ENCODE results near the gene KRTAP2-4.
"Not testable (repeated sequence)": the region's sequence is repeated elsewhere in the genome, so short reads cannot be mapped to it uniquely, and the experiment has no call there.

The KRTAP2-4 gene

DNA sequence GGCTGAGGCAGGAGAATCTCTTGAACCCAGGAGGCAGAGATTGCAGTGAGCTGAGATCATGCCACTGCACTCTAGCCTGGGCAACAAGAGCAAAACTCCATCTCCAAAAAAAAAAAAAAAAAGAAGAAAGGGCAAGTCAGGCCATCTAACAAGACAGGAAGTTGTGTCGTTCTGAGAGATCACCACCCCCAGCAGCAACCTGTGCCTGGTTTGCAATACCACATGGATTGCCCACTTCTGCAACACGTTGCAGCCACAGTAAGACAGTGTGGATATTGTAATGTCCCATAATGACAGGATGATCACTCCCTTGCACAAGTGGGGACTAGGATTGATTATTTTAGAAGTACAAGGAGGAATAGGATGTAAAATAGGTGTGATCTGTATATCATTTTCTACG, 3.4 kb upstream of the KRTAP2-4 start:
- Histone ChIP-seq H3K27me3 (ENCODE audit: control insufficient read depth in 1 of 2, insufficient read depth in 2 of 2, low read length in 2 of 2) (no peaks in the 10 kb centered on the region), H3K9me3 (ENCODE audit: control insufficient read depth in 2 of 2, low read length in 2 of 2) (no peaks in the 10 kb centered on the region), H3K36me3 (ENCODE audit: control insufficient read depth in 2 of 2, insufficient read depth in 2 of 2, low read length in 2 of 2) (no peaks in the 10 kb centered on the region), H3K4me3 (ENCODE audit: low read length in 2 of 2) (no peak overlapping the region), H3K9ac (ENCODE audit: low read length in 2 of 2) (no peak overlapping the region), H3K4me1 (ENCODE audit: control insufficient read depth, insufficient read depth, low read length) (no peaks in the 10 kb centered on the region), H3K27ac (ENCODE audit: low read length) (no peak overlapping the region)

DNA sequence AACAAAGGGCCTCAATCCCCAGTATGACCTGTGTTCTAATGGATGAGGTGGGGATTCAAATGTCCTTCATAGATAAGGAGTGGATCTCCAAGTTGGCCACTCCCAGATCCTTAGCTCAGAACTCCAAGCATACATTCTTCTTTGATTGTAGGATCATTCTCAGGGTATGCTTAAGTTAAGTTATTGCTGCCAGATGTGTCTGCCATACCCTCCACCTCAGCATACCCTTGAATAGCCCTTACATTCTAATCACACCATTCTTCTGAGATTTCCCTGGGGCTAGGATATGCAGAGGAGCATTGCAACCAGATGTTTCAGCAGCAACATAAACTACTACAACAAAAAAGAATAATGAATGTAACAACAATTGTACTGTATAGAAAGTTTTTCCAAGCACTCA, 1.6 kb upstream of the KRTAP2-4 start:
- H3K27me3 ChIP-seq (ENCODE audit: control insufficient read depth in 1 of 2, insufficient read depth in 2 of 2, low read length in 2 of 2) = no peaks in the 10 kb centered on the region
- no peak overlapping the region for H3K27ac ChIP-seq (ENCODE audit: low read length)
- no peak overlapping the region for H3K4me3 ChIP-seq (ENCODE audit: low read length in 2 of 2)
- H3K9ac ChIP-seq (ENCODE audit: low read length in 2 of 2) = no peak overlapping the region
- no peaks in the 10 kb centered on the region for H3K4me1 ChIP-seq (ENCODE audit: control insufficient read depth, insufficient read depth, low read length)
- H3K9me3 ChIP-seq (ENCODE audit: control insufficient read depth in 2 of 2, low read length in 2 of 2) = no peaks in the 10 kb centered on the region
- H3K36me3 ChIP-seq (ENCODE audit: control insufficient read depth in 2 of 2, insufficient read depth in 2 of 2, low read length in 2 of 2) = no peaks in the 10 kb centered on the region

DNA sequence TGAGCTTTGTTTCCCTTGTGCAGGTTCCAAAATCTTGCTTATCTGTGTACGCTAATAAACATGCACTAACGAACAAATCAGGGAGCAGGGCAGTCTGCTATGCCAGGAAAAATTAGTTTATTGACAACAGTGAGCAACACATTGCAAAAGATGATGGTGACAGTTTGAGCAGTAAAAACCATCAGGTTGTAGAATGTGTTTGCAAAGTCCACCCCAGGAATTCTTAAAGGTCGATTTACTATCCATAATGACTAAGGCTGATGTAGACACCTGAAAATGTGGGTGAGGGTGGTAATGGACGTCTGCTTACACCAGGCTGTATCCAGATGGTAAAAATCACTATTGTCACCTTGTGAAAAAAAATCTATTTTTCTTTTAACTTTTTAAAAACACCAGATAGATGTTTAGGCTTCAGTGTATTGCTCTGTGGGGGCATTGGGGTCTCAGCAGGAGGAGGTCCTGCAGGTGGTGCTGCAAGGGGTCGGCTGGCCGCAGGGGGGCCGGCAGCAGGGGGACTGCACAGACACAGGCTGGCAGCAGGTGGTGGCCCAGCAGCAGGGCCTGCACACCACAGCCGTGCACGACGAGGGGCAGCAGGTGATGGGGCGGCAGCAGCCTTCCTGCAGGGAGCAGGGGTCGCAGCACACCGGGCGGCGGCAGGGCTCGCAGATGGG, 526 bp downstream of the KRTAP2-4 start:
- H3K27me3 ChIP-seq (ENCODE audit: control insufficient read depth in 1 of 2, insufficient read depth in 2 of 2, low read length in 2 of 2); H3K27ac ChIP-seq (ENCODE audit: low read length): not testable (repeated sequence)

DNA sequence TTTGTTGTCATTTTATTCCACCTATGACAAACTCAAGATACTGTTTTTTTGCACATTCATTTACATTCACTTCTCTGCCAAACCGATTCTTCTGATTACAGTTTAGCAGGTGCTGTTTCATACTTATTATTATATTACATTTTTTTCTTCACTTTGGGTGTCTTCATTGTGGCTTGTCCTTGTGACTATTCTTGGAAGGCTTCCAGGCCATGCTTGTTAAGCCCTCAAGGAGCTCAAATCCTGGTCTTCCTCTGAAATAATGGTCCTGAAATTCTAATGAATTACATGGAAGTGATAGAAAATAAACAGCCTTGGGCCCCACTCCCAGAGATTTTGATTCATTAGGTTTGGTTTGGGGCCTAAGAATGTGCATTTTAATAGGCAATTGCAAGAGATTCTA, 1.4 kb downstream of the KRTAP2-4 start:
- no peak overlapping the region for H3K27ac ChIP-seq (ENCODE audit: low read length)
- H3K4me3 ChIP-seq (ENCODE audit: low read length in 2 of 2) = no peak overlapping the region
- no peaks in the 10 kb centered on the region for H3K27me3 ChIP-seq (ENCODE audit: control insufficient read depth in 1 of 2, insufficient read depth in 2 of 2, low read length in 2 of 2)
- no peak overlapping the region for H3K9ac ChIP-seq (ENCODE audit: low read length in 2 of 2)
- H3K9me3 ChIP-seq (ENCODE audit: control insufficient read depth in 2 of 2, low read length in 2 of 2) = no peaks in the 10 kb centered on the region
- H3K36me3 ChIP-seq (ENCODE audit: control insufficient read depth in 2 of 2, insufficient read depth in 2 of 2, low read length in 2 of 2) = no peaks in the 10 kb centered on the region
- no peaks in the 10 kb centered on the region for H3K4me1 ChIP-seq (ENCODE audit: control insufficient read depth, insufficient read depth, low read length)

More for the DNA sequence above, 526 bp downstream of the KRTAP2-4 start:
- H3K9me3 ChIP-seq (ENCODE audit: control insufficient read depth in 2 of 2, low read length in 2 of 2); H3K36me3 ChIP-seq (ENCODE audit: control insufficient read depth in 2 of 2, insufficient read depth in 2 of 2, low read length in 2 of 2); H3K4me3 ChIP-seq (ENCODE audit: low read length in 2 of 2); H3K4me1 ChIP-seq (ENCODE audit: control insufficient read depth, insufficient read depth, low read length); H3K9ac ChIP-seq (ENCODE audit: low read length in 2 of 2): not testable (repeated sequence)

DNA sequence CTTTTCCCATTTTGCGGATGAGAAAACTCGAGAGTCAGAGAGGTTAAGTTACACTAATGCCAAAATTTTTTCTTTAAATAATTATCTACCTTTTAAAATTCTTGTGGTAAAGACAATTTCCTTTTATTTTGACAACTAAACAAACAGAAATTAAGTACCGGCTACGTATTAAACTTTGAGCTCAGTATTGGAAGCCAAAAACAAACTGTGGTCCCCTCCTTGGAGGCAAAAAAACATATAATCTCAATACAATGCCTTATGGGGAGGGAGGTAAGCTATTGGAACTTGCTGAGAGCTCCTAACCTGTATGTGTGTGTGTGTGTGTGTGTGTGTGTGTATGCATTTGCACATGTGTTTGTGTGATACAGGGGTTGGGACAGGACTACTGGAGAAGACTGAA, 2.2 kb downstream of the KRTAP2-4 start:
- H3K4me1 ChIP-seq (ENCODE audit: control insufficient read depth, insufficient read depth, low read length) = no peaks in the 10 kb centered on the region
- H3K27me3 ChIP-seq (ENCODE audit: control insufficient read depth in 1 of 2, insufficient read depth in 2 of 2, low read length in 2 of 2) = peaks cover 0 to 2% of the 10 kb centered on the region in 2 donors
- H3K9ac ChIP-seq (ENCODE audit: low read length in 2 of 2) = no peak overlapping the region
- H3K36me3 ChIP-seq (ENCODE audit: control insufficient read depth in 2 of 2, insufficient read depth in 2 of 2, low read length in 2 of 2) = no peaks in the 10 kb centered on the region
- no peak overlapping the region for H3K4me3 ChIP-seq (ENCODE audit: low read length in 2 of 2)
- peaks cover 0 to 3% of the 10 kb centered on the region in 2 donors for H3K9me3 ChIP-seq (ENCODE audit: control insufficient read depth in 2 of 2, low read length in 2 of 2)
- no peak overlapping the region for H3K27ac ChIP-seq (ENCODE audit: low read length)

DNA sequence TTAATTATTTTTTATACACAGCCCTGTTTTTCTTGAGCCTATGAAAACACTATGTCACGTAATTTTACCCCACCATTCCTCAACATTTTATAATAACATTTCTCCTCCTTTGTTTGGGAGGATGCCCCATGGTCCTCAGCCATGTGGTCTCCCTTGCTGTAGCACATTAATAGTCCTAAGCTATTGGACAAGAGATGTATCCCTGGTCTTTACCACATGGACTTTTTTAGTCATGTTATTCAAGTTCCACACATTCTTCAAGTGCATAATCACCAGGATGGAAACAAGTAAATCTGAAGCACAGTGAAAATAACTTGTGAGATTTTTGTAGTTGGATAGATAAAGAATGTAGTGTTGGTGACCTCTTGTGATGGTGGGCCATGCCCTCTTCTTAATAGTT, 3.7 kb downstream of the KRTAP2-4 start:
- Histone ChIP-seq H3K27ac (ENCODE audit: low read length) (no peak overlapping the region), H3K36me3 (ENCODE audit: control insufficient read depth in 2 of 2, insufficient read depth in 2 of 2, low read length in 2 of 2) (no peaks in the 10 kb centered on the region), H3K9me3 (ENCODE audit: control insufficient read depth in 2 of 2, low read length in 2 of 2) (peaks cover 0 to 3% of the 10 kb centered on the region in 2 donors), H3K27me3 (ENCODE audit: control insufficient read depth in 1 of 2, insufficient read depth in 2 of 2, low read length in 2 of 2) (peaks cover 0 to 2% of the 10 kb centered on the region in 2 donors), H3K4me1 (ENCODE audit: control insufficient read depth, insufficient read depth, low read length) (no peaks in the 10 kb centered on the region), H3K4me3 (ENCODE audit: low read length in 2 of 2) (no peak overlapping the region), H3K9ac (ENCODE audit: low read length in 2 of 2) (no peak overlapping the region)

DNA sequence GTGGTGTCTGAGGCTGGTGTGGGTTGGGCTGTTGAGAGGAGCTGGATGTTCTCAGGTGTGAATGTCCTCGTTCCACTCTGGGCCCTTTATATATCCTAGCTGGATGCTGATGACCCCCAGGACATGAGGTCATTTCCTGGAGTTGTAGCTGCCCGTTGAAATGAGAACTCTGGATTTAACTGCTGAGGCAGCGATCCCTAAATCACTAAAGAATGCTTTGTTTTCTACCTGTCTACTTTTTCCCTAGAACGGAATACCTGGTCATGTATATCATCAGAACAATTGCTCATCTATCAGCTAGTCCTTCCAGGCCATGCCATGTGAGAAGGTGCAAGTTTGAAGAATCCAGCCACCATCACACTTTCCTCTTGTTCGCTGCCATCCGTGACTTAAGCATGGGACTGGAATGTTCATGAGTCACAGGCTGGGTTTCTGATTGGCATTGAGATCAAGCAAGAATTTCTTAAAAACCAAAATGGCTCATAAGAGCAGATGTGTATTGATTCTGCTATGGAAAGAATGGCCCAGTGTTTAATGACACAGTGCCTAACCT, 5.6 kb downstream of the KRTAP2-4 start, which contains the start of gene KRTAP2-3:
TSS of gene KRTAP2-3 (minus strand) at position 63 of the 553 bp plus-strand sequence. CDS start 64 bp downstream, outside the sequence.
- Histone ChIP-seq H3K36me3 (ENCODE audit: control insufficient read depth in 2 of 2, insufficient read depth in 2 of 2, low read length in 2 of 2) (no peaks in the 10 kb centered on the region), H3K4me3 (ENCODE audit: low read length in 2 of 2) (no peak within 1 kb of the TSS), H3K27ac (ENCODE audit: low read length) (no peak within 1 kb of the TSS), H3K9me3 (ENCODE audit: control insufficient read depth in 2 of 2, low read length in 2 of 2) (peaks cover 0 to 3% of the 10 kb centered on the region in 2 donors), H3K9ac (ENCODE audit: low read length in 2 of 2) (no peak within 1 kb of the TSS), H3K4me1 (ENCODE audit: control insufficient read depth, insufficient read depth, low read length) (no peaks in the 10 kb centered on the region), H3K27me3 (ENCODE audit: control insufficient read depth in 1 of 2, insufficient read depth in 2 of 2, low read length in 2 of 2) (peaks cover 0 to 2% of the 10 kb centered on the region in 2 donors)

DNA sequence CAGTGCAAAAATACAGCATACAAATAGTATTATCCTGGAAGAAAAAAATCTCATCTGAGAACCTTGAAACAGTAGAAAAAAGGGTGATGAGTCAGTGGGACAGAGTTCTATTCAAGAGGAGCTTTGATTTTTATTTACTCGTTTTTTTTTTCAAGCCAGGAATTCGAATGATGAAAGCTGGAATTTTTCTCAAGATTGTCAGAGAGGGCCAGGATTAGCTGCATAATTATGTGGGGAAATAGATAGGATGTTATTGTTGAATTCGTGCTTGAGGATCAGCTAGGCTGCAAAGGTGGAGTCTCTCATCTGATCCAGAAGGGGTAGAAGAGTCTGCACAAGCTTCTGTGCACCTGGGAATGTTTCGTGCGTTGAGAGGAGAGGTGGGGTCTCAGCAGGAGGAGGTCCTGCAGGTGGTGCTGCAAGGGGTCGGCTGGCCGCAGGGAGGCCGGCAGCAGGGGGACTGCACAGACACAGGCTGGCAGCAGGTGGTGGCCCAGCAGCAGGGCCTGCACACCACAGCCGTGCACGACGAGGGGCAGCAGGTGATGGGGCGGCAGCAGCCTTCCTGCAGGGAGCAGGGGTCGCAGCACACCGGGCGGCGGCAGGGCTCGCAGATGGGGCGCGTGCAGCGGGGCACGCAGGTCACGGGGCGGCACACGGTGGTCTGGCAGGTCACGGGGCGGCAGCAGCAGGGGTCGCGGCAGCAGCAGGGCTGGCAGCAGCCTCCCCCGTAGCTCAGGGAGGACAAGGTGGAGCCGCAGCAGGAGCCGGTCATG, 6.2 kb downstream of the KRTAP2-4 start:
- H3K4me3 ChIP-seq (ENCODE audit: low read length in 2 of 2); H3K9me3 ChIP-seq (ENCODE audit: control insufficient read depth in 2 of 2, low read length in 2 of 2); H3K27me3 ChIP-seq (ENCODE audit: control insufficient read depth in 1 of 2, insufficient read depth in 2 of 2, low read length in 2 of 2); H3K4me1 ChIP-seq (ENCODE audit: control insufficient read depth, insufficient read depth, low read length); H3K9ac ChIP-seq (ENCODE audit: low read length in 2 of 2); H3K27ac ChIP-seq (ENCODE audit: low read length); H3K36me3 ChIP-seq (ENCODE audit: control insufficient read depth in 2 of 2, insufficient read depth in 2 of 2, low read length in 2 of 2): not testable (repeated sequence)

DNA sequence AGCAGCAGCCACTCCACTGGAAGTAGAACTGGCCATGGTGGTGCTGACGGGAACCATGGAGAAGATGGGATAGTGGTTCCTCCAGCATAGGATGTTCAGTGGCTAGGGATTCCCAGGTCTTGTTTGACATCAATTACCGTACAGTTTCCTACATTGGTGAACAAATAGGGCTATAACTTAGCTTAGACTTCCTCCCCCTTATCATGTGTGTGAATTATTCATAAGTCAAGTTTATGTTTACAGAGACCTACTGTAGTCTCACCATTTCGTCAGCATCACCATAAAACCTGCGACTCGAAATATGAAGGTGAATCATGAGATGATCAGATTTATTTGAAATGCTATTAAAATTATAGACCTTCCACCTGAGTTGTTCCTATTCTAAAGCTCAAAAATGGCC, 6.9 kb downstream of the KRTAP2-4 start:
- Histone ChIP-seq H3K4me1 (ENCODE audit: control insufficient read depth, insufficient read depth, low read length) (no peaks in the 10 kb centered on the region), H3K27ac (ENCODE audit: low read length) (no peak overlapping the region), H3K4me3 (ENCODE audit: low read length in 2 of 2) (no peak overlapping the region), H3K36me3 (ENCODE audit: control insufficient read depth in 2 of 2, insufficient read depth in 2 of 2, low read length in 2 of 2) (no peaks in the 10 kb centered on the region), H3K9me3 (ENCODE audit: control insufficient read depth in 2 of 2, low read length in 2 of 2) (peaks cover 0 to 7% of the 10 kb centered on the region in 2 donors), H3K9ac (ENCODE audit: low read length in 2 of 2) (no peak overlapping the region), H3K27me3 (ENCODE audit: control insufficient read depth in 1 of 2, insufficient read depth in 2 of 2, low read length in 2 of 2) (peaks cover 0 to 2% of the 10 kb centered on the region in 2 donors)

DNA sequence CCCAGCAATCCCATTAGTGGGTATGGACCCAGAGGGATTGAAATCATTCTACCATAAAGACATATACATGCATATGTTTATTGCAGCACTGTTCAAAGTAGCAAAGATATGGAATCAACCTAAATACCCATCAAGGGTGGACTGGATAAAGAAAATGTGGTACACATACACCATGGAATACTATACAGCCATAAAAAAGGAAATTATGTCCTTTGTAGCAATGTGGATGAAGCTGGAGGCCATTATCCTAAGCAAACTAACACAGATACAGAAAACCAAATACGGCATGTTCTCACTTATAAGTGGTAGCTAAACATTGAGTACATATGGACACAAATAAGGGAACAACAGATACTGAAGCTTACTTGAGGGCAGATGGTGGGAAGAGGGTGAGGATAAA, 8.1 kb downstream of the KRTAP2-4 start:
- Histone ChIP-seq H3K36me3 (ENCODE audit: control insufficient read depth in 2 of 2, insufficient read depth in 2 of 2, low read length in 2 of 2) (no peaks in the 10 kb centered on the region), H3K9ac (ENCODE audit: low read length in 2 of 2) (no peak overlapping the region), H3K27me3 (ENCODE audit: control insufficient read depth in 1 of 2, insufficient read depth in 2 of 2, low read length in 2 of 2) (peaks cover 0 to 2% of the 10 kb centered on the region in 2 donors), H3K4me3 (ENCODE audit: low read length in 2 of 2) (no peak overlapping the region), H3K4me1 (ENCODE audit: control insufficient read depth, insufficient read depth, low read length) (no peaks in the 10 kb centered on the region), H3K9me3 (ENCODE audit: control insufficient read depth in 2 of 2, low read length in 2 of 2) (peaks cover 0 to 7% of the 10 kb centered on the region in 2 donors), H3K27ac (ENCODE audit: low read length) (no peak overlapping the region)

DNA sequence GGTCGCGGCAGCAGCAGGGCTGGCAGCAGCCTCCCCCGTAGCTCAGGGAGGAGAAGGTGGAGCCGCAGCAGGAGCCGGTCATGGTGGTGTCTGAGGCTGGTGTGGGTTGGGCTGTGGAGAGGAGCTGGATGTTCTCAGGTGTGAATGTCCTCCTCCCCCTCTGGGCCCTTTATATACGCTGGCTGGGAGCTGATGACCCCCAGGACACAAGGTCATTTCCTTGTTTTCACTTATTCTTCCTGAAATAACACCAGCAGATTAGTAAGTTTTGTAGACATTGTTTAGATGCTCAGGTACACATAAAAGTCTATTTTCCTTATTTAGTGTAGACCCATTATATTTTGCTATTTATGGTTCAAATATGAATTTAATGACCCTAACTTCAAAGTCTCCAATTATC, 10.5 kb downstream of the KRTAP2-4 start, which contains the start of gene KRTAP2-2:
TSS of gene KRTAP2-2 (minus strand) at position 101 of the 400 bp plus-strand sequence. CDS start at position 82, 19 bp downstream.
- not testable (repeated sequence) for H3K27me3 ChIP-seq (ENCODE audit: control insufficient read depth in 1 of 2, insufficient read depth in 2 of 2, low read length in 2 of 2); H3K9me3 ChIP-seq (ENCODE audit: control insufficient read depth in 2 of 2, low read length in 2 of 2); H3K4me1 ChIP-seq (ENCODE audit: control insufficient read depth, insufficient read depth, low read length); H3K27ac ChIP-seq (ENCODE audit: low read length); H3K9ac ChIP-seq (ENCODE audit: low read length in 2 of 2); H3K4me3 ChIP-seq (ENCODE audit: low read length in 2 of 2); H3K36me3 ChIP-seq (ENCODE audit: control insufficient read depth in 2 of 2, insufficient read depth in 2 of 2, low read length in 2 of 2)

Data from stomach smooth muscle (tissue), 2 donors.